Neutrophil (primary cell): Measurements from ENCODE around the gene YWHAE.

ENCODE experiments used
- H3K27ac ChIP-seq: fragments of 200-600 bp; sonication (generic); 2 replicates; pipeline ENCODE4 v1.5.1; 2016; ENCODE audit warnings: mild to moderate bottlenecking, moderate library complexity
- H3K27me3 ChIP-seq: fragments of 200-600 bp; sonication (generic); 2 replicates; pipeline ENCODE4 v1.6.0; 2016; ENCODE audit warnings: mild to moderate bottlenecking
- H3K36me3 ChIP-seq: fragments of 200-600 bp; sonication (generic); 2 replicates; pipeline ENCODE4 v1.5.1; 2017
- H3K4me1 ChIP-seq, 2 experiments: fragments of 200-600 bp in 1 of 2; sonication (generic) in 1 of 2; 1 replicate in 1 of 2; 2 replicates in 1 of 2; pipeline versions ENCODE4 v1.5.1 to v1.6.1; 2013 to 2016; ENCODE audit warnings: low read depth in 1 of 2, low read length in 1 of 2, mild to moderate bottlenecking in 1 of 2, moderate library complexity in 1 of 2; ENCODE audit not compliant: control insufficient read depth in 1 of 2, insufficient read depth in 1 of 2
- H3K4me3 ChIP-seq, 2 experiments: fragments of 200-600 bp in 1 of 2; sonication (generic) in 1 of 2; 1 replicate in 1 of 2; 2 replicates in 1 of 2; pipeline ENCODE4 v1.5.1; 2013 to 2016; ENCODE audit warnings: low read depth in 1 of 2, low read length in 1 of 2, mild to moderate bottlenecking in 1 of 2, moderate library complexity in 1 of 2
- H3K9me3 ChIP-seq: fragments of 200-600 bp; sonication (generic); 2 replicates; pipeline ENCODE4 v1.5.1; 2016
- CTCF ChIP-seq: fragments of 200-600 bp; sonication (generic); IDR thresholded peaks from 2 replicates; pipeline ENCODE4 v1.5.1; 2016; ENCODE audit warnings: antibody characterized with exemption

Gene YWHAE

GRCh38 chr17:1329745-1330343 is 70.2 kb downstream of the YWHAE start:
- no peaks in the 10 kb centered on the region for H3K4me1 ChIP-seq
- no peak overlapping the region for H3K27ac ChIP-seq
- H3K4me3 ChIP-seq = no peak overlapping the region
- H3K27me3 ChIP-seq = peaks cover 61% of the 10 kb centered on the region
- H3K36me3 ChIP-seq = no peaks in the 10 kb centered on the region
- no peaks in the 10 kb centered on the region for H3K9me3 ChIP-seq
- TF ChIP-seq CTCF = no peak

- Histone ChIP-seq H3K27ac (no peak overlapping the region), H3K36me3 (no peaks in the 10 kb centered on the region), H3K27me3 (peaks cover 72% of the 10 kb centered on the region), H3K9me3 (no peaks in the 10 kb centered on the region), H3K4me3 (no peak overlapping the region), H3K4me1 (no peaks in the 10 kb centered on the region)
- TF ChIP-seq CTCF = no peak
Observed at GRCh38 chr17:1328437-1328836, 71.6 kb downstream of the YWHAE start.

GRCh38 chr17:1325766-1326165 is 74.3 kb downstream of the YWHAE start:
- Histone ChIP-seq H3K27ac (no peak overlapping the region), H3K4me1 (no peaks in the 10 kb centered on the region), H3K4me3 (no peak overlapping the region), H3K27me3 (peaks cover 66% of the 10 kb centered on the region), H3K9me3 (no peaks in the 10 kb centered on the region), H3K36me3 (no peaks in the 10 kb centered on the region)
- no peak for TF ChIP-seq CTCF

- H3K36me3 ChIP-seq = no peaks in the 10 kb centered on the region
- H3K4me3 ChIP-seq = no peak overlapping the region
- H3K9me3 ChIP-seq = no peaks in the 10 kb centered on the region
- no peaks in the 10 kb centered on the region for H3K4me1 ChIP-seq
- H3K27me3 ChIP-seq = peaks cover 63% of the 10 kb centered on the region
- no peak for TF ChIP-seq CTCF
- no peak overlapping the region for H3K27ac ChIP-seq
Observed at GRCh38 chr17:1324201-1324771, 75.7 kb downstream of the YWHAE start.

- Histone ChIP-seq H3K36me3 (no peaks in the 10 kb centered on the region), H3K27me3 (peaks cover 65% of the 10 kb centered on the region), H3K9me3 (no peaks in the 10 kb centered on the region), H3K27ac (no peak overlapping the region), H3K4me3 (no peak overlapping the region), H3K4me1 (no peaks in the 10 kb centered on the region)
- TF ChIP-seq CTCF = no peak
Observed at GRCh38 chr17:1323336-1323735, 76.7 kb downstream of the YWHAE start.
